ENCODE results near the gene TTC36.

- no peak for TF ChIP-seq POLR2A (IDR thresholded peaks at IDR 0.05)
- TF ChIP-seq, protein P1, sequence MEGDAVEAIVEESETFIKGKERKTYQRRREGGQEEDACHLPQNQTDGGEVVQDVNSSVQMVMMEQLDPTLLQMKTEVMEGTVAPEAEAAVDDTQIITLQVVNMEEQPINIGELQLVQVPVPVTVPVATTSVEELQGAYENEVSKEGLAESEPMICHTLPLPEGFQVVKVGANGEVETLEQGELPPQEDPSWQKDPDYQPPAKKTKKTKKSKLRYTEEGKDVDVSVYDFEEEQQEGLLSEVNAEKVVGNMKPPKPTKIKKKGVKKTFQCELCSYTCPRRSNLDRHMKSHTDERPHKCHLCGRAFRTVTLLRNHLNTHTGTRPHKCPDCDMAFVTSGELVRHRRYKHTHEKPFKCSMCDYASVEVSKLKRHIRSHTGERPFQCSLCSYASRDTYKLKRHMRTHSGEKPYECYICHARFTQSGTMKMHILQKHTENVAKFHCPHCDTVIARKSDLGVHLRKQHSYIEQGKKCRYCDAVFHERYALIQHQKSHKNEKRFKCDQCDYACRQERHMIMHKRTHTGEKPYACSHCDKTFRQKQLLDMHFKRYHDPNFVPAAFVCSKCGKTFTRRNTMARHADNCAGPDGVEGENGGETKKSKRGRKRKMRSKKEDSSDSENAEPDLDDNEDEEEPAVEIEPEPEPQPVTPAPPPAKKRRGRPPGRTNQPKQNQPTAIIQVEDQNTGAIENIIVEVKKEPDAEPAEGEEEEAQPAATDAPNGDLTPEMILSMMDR (IDR thresholded peaks at IDR 0.05 in 4 of 5, conservative IDR thresholded peaks at IDR 0.05 in 1 of 5) = no peak
Observed at GRCh38 chr11:118532091-118532490, 4.8 kb downstream of the TTC36 start.

All from gastrocnemius medialis (tissue), 4 donors.